ENCODE data around the gene FASTKD3. TPM values are rescaled to one million over a fixed set of nuclear protein-coding genes. Genes with fewer than 3 reads are reported as not detected.
A peak's percentile ranks its signal among the peaks of the same experiment; 100 is the strongest.

The FASTKD3 gene
- total and polyA plus RNA-seq, 2 experiments from 2014 or later = 9.3 to 10.6 TPM

DNA sequence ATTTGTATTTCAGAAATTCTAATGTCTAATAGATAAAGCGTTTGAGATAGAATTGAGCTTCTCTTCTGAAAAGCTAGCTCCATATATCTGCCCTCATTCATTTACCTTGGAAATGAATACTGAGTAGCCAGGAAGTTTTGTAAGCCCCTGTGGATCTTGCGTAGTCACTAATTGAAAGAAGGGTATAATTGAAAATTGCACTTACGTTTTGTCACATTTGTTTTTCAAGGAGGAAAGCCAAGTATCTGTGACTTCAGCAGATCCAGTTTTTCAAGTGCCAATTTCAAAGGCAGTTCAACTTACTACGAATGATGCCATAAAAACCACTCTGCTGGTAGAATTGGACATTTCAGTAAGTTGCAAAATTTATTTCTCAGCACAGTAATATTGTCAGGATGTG is 14.1 kb upstream of the FASTKD3 start:
- Histone ChIP-seq H3K9me2 (ENCODE audit: insufficient read depth) (no peaks in the 10 kb centered on the region), H3K4me2 (ENCODE audit: unreplicated experiment) (no peak overlapping the region), H3K4me3 (no peak overlapping the region), H3K9me3 (ENCODE audit: low read depth) (no peaks in the 10 kb centered on the region), H3K36me3 (ENCODE audit: low read depth) (peaks cover 28% of the 10 kb centered on the region), H3K79me2 (ENCODE audit: insufficient read depth) (peaks cover 29% of the 10 kb centered on the region), H4K20me1 (ENCODE audit: insufficient read depth) (no peaks in the 10 kb centered on the region), H3K4me1 (ENCODE audit: insufficient read depth) (peaks cover 11% of the 10 kb centered on the region), H3K9ac (no peak overlapping the region), H3K27ac (no peak overlapping the region), H3K27me3 (replicated peaks; ENCODE audit: insufficient read depth) (no peaks in the 10 kb centered on the region), H3F3A (ENCODE audit: insufficient read depth) (peaks cover 20% of the 10 kb centered on the region), H2AFZ (no peak overlapping the region)
- DNase-seq = no peak
- TF ChIP-seq EZH2phosphoT487 (IDR thresholded peaks at IDR 0.05; ENCODE audit: insufficient read depth, low read depth) = no peak
- no peak for TF ChIP-seq EZH2 (IDR thresholded peaks at IDR 0.05; ENCODE audit: insufficient read depth, poor library complexity, severe bottlenecking)
- 73% methylated on average over 4 of the region's 4 CpGs for WGBS, 2 experiments (ENCODE audit: low coverage in 1 of 2, low lambda C conversion rate in 2 of 2, missing lambda C conversion rate in 2 of 2)
- in situ Hi-C loops (cut with MboI) = no loop called here

DNA sequence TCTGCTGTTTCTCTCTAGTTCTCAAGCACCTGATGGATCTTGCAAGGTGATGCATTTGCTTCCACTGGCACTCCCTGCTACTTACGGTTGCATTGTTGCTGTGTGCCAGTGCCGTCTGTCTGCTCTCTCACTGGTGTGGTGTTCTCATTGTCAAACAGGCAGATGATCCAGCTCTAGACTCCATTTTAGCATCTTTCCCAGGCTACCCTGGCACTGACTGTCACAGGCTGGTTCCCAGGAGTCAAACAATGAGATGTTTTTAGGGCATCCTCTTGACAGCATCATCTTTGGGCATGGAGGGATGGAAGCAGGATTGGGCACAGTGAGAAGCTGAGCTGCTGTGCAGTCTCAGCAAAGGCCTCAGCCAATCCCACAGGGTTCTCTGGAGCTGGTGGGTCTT is 13.0 kb upstream of the FASTKD3 start:
- H3F3A ChIP-seq (ENCODE audit: insufficient read depth) = peaks cover 28% of the 10 kb centered on the region
- H3K4me1 ChIP-seq (ENCODE audit: insufficient read depth) = peaks cover 22% of the 10 kb centered on the region
- H3K27ac ChIP-seq = no peak overlapping the region
- H4K20me1 ChIP-seq (ENCODE audit: insufficient read depth) = no peaks in the 10 kb centered on the region
- no peak for DNase-seq
- H3K4me2 ChIP-seq (ENCODE audit: unreplicated experiment) = no peak overlapping the region
- in situ Hi-C loops (cut with MboI) = no loop called here
- no peaks in the 10 kb centered on the region for H3K9me2 ChIP-seq (ENCODE audit: insufficient read depth)
- no peak overlapping the region for H3K4me3 ChIP-seq
- no peak overlapping the region for H2AFZ ChIP-seq
- no peaks in the 10 kb centered on the region for H3K27me3 ChIP-seq (replicated peaks; ENCODE audit: insufficient read depth)
- H3K36me3 ChIP-seq (ENCODE audit: low read depth) = peaks cover 31% of the 10 kb centered on the region
- no peak for TF ChIP-seq EZH2phosphoT487 (IDR thresholded peaks at IDR 0.05; ENCODE audit: insufficient read depth, low read depth)
- no peak for TF ChIP-seq EZH2 (IDR thresholded peaks at IDR 0.05; ENCODE audit: insufficient read depth, poor library complexity, severe bottlenecking)
- H3K79me2 ChIP-seq (ENCODE audit: insufficient read depth) = peaks cover 32% of the 10 kb centered on the region
- WGBS, 2 experiments (ENCODE audit: low coverage in 1 of 2, low lambda C conversion rate in 2 of 2, missing lambda C conversion rate in 2 of 2) = 89 to 92% methylated on average over 2 of the region's 2 CpGs
- H3K9me3 ChIP-seq (ENCODE audit: low read depth) = no peaks in the 10 kb centered on the region
- H3K9ac ChIP-seq = no peak overlapping the region

DNA sequence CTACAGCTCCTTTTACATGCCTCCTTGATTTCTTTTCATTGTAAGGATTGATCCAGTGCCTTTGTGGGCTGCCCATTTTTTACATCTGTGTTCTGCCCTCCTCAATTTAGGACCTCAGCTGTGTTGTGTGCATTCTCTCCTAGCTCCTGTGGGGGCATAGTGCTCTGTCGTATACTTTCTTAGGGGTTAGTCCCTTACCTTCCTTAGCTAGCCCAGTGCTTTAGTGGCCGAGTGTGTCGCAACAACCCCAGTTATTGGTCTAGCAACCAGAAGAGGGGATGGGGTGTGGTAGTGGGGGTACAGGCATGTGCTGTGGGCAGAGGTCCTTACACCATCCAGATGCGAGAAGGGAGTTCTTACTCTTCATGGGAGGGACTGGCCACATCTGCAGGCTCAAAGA is 12.3 kb upstream of the FASTKD3 start:
- TF ChIP-seq EZH2phosphoT487 (IDR thresholded peaks at IDR 0.05; ENCODE audit: insufficient read depth, low read depth) (no peak), EZH2 (IDR thresholded peaks at IDR 0.05; ENCODE audit: insufficient read depth, poor library complexity, severe bottlenecking) (no peak)
- Histone ChIP-seq H3K9ac (no peak overlapping the region), H3K9me3 (ENCODE audit: low read depth) (no peaks in the 10 kb centered on the region), H3K79me2 (ENCODE audit: insufficient read depth) (peaks cover 38% of the 10 kb centered on the region), H3K27ac (no peak overlapping the region), H3K4me2 (ENCODE audit: unreplicated experiment) (no peak overlapping the region), H3F3A (ENCODE audit: insufficient read depth) (peaks cover 30% of the 10 kb centered on the region), H3K36me3 (ENCODE audit: low read depth) (peaks cover 28% of the 10 kb centered on the region), H3K4me1 (ENCODE audit: insufficient read depth) (peaks cover 28% of the 10 kb centered on the region), H3K27me3 (replicated peaks; ENCODE audit: insufficient read depth) (no peaks in the 10 kb centered on the region), H2AFZ (no peak overlapping the region), H4K20me1 (ENCODE audit: insufficient read depth) (no peaks in the 10 kb centered on the region), H3K4me3 (no peak overlapping the region), H3K9me2 (ENCODE audit: insufficient read depth) (no peaks in the 10 kb centered on the region)
- no peak for DNase-seq
- WGBS, 2 experiments (ENCODE audit: low coverage in 1 of 2, low lambda C conversion rate in 2 of 2, missing lambda C conversion rate in 2 of 2) = 88 to 95% methylated on average over 4 of the region's 4 CpGs
- in situ Hi-C loops (cut with MboI) = no loop called here

- Histone ChIP-seq H3K27me3 (replicated peaks; ENCODE audit: insufficient read depth) (no peaks in the 10 kb centered on the region), H3K9me2 (ENCODE audit: insufficient read depth) (no peaks in the 10 kb centered on the region), H3K4me3 (no peak overlapping the region), H3K79me2 (ENCODE audit: insufficient read depth) (peaks cover 63% of the 10 kb centered on the region), H3K4me1 (ENCODE audit: insufficient read depth) (peaks cover 28% of the 10 kb centered on the region), H3K27ac (peak overlapping the region; percentile 69), H3K9me3 (ENCODE audit: low read depth) (no peaks in the 10 kb centered on the region), H3K4me2 (ENCODE audit: unreplicated experiment) (peak overlapping the region; percentile 55), H3K9ac (no peak overlapping the region), H2AFZ (no peak overlapping the region), H3K36me3 (ENCODE audit: low read depth) (peaks cover 20% of the 10 kb centered on the region), H4K20me1 (ENCODE audit: insufficient read depth) (0 out of 2 replicates have a peak, but pooled peaks cover 4% of the 10 kb centered on the region), H3F3A (ENCODE audit: insufficient read depth) (peaks cover 35% of the 10 kb centered on the region)
- in situ Hi-C loops (cut with MboI) = no loop called here
- TF ChIP-seq EZH2phosphoT487 (IDR thresholded peaks at IDR 0.05; ENCODE audit: insufficient read depth, low read depth) (no peak), EZH2 (IDR thresholded peaks at IDR 0.05; ENCODE audit: insufficient read depth, poor library complexity, severe bottlenecking) (no peak)
- peak; percentile 85 for DNase-seq
These were observed 9.6 kb upstream of the FASTKD3 start for GRCh38 chr5:7878381-7878873.

GRCh38 chr5:7877851-7878250 is 9.0 kb upstream of the FASTKD3 start:
- Histone ChIP-seq H3K9me3 (ENCODE audit: low read depth) (no peaks in the 10 kb centered on the region), H3K4me2 (ENCODE audit: unreplicated experiment) (peak overlapping the region; percentile 55), H2AFZ (no peak overlapping the region), H4K20me1 (ENCODE audit: insufficient read depth) (0 out of 2 replicates have a peak, but pooled peaks cover 4% of the 10 kb centered on the region), H3K4me3 (no peak overlapping the region), H3K9ac (no peak overlapping the region), H3K27ac (peak overlapping the region; percentile 69), H3K79me2 (ENCODE audit: insufficient read depth) (peaks cover 69% of the 10 kb centered on the region), H3K27me3 (replicated peaks; ENCODE audit: insufficient read depth) (no peaks in the 10 kb centered on the region), H3K4me1 (ENCODE audit: insufficient read depth) (peaks cover 30% of the 10 kb centered on the region), H3K9me2 (ENCODE audit: insufficient read depth) (no peaks in the 10 kb centered on the region), H3K36me3 (ENCODE audit: low read depth) (peaks cover 15% of the 10 kb centered on the region), H3F3A (ENCODE audit: insufficient read depth) (peaks cover 35% of the 10 kb centered on the region)
- peak; percentile 55 for DNase-seq
- in situ Hi-C loops (cut with MboI) = no loop called here
- 83% methylated on average over 9 of the region's 9 CpGs for WGBS, 2 experiments (ENCODE audit: low coverage in 1 of 2, low lambda C conversion rate in 2 of 2, missing lambda C conversion rate in 2 of 2)
- no peak for TF ChIP-seq EZH2 (IDR thresholded peaks at IDR 0.05; ENCODE audit: insufficient read depth, poor library complexity, severe bottlenecking)

All from GM23248 (cell line).